GOT3 (cell line): ENCODE data around the gene MSX2.

Experiments used
- DNase-seq: peaks from one replicate; lab custom pipeline; 2025; ENCODE audit warnings: mixed read lengths; lab: John Stamatoyannopoulos, UW

Gene MSX2

GRCh38 chr5:174724484-174725260 lies at the start of gene MSX2:
MSX2 (plus strand) TSS chr5:174724582; CDS start chr5:174724660, 78 bp downstream.
- DNase-seq = peak; percentile 73

- no peak for DNase-seq
Measured at GRCh38 chr5:174675110-174675509, 49.3 kb upstream of the MSX2 start.

- no peak for DNase-seq
Measured at GRCh38 chr5:174675916-174676315, 48.5 kb upstream of the MSX2 start.

GRCh38 chr5:174678107-174678506 lies 46.3 kb upstream of the MSX2 start:
- no peak for DNase-seq

- no peak for DNase-seq
Measured at GRCh38 chr5:174680901-174681565, 43.3 kb upstream of the MSX2 start.

GRCh38 chr5:174687503-174687902 lies 36.9 kb upstream of the MSX2 start:
- DNase-seq = no peak

GRCh38 chr5:174688441-174689354 lies 35.7 kb upstream of the MSX2 start:
- no peak for DNase-seq

GRCh38 chr5:174690271-174690670 lies 34.1 kb upstream of the MSX2 start:
- DNase-seq = peak; percentile 57

GRCh38 chr5:174692381-174692780 lies 32.0 kb upstream of the MSX2 start:
- DNase-seq = no peak

GRCh38 chr5:174692982-174693422 lies 31.4 kb upstream of the MSX2 start:
- no peak for DNase-seq

- DNase-seq = no peak
Measured at GRCh38 chr5:174693697-174694385, 30.5 kb upstream of the MSX2 start.

GRCh38 chr5:174694611-174695010 lies 29.8 kb upstream of the MSX2 start:
- no peak for DNase-seq

- no peak for DNase-seq
Measured at GRCh38 chr5:174698156-174698555, 26.2 kb upstream of the MSX2 start.

GRCh38 chr5:174699131-174699530 lies 25.3 kb upstream of the MSX2 start:
- no peak for DNase-seq

- no peak for DNase-seq
Measured at GRCh38 chr5:174706997-174707572, 17.3 kb upstream of the MSX2 start.

- no peak for DNase-seq
Measured at GRCh38 chr5:174707671-174708070, 16.7 kb upstream of the MSX2 start.

- DNase-seq = no peak
Measured at GRCh38 chr5:174708476-174709207, 15.7 kb upstream of the MSX2 start.

- DNase-seq = no peak
Measured at GRCh38 chr5:174714751-174715150, 9.6 kb upstream of the MSX2 start.

GRCh38 chr5:174715804-174716203 lies 8.6 kb upstream of the MSX2 start:
- DNase-seq = no peak

GRCh38 chr5:174717826-174718455 lies 6.4 kb upstream of the MSX2 start:
- DNase-seq = no peak
